Thyroid gland (tissue), 4 donors: ENCODE measurements around the gene NCKAP5. TPM values are rescaled to one million over a fixed set of nuclear protein-coding genes. Genes with fewer than 3 reads are reported as not detected.

Experiments
- DNase-seq, 2 donors: peaks; one replicate each; pipeline ENCODE4 v3.0.0-alpha.2; 2019
- H3K27ac ChIP-seq, 3 donors: fragments of 200-600 bp; sonication (generic); 1 replicate in 2 of 3; 2 replicates in 1 of 3; pipeline ENCODE4 v1.5.1; 2016 to 2019; ENCODE audit warnings: mild to moderate bottlenecking in 1 of 3, moderate library complexity in 1 of 3
- H3K27me3 ChIP-seq: fragments of 200-600 bp; sonication (generic); one replicate; pipeline ENCODE4 v1.5.1; 2019
- H3K36me3 ChIP-seq, 2 donors: fragments of 200-600 bp; sonication (generic); one replicate each; pipeline ENCODE4 v1.5.1; 2016 to 2019
- H3K4me1 ChIP-seq, 2 donors: fragments of 200-600 bp; sonication (generic); one replicate each; pipeline ENCODE4 v1.5.1; 2017 to 2019
- H3K4me3 ChIP-seq, 3 donors: fragments of 200-600 bp; sonication (generic); replicated peaks in 1 of 3; 1 replicate in 2 of 3; 2 replicates in 1 of 3; pipeline ENCODE4 v1.5.1; 2016; ENCODE audit warnings: mild to moderate bottlenecking in 1 of 3
- H3K9me3 ChIP-seq: fragments of 200-600 bp; sonication (generic); one replicate; pipeline ENCODE4 v1.5.1; 2017
- CTCF ChIP-seq, 6 experiments: fragments of 200-600 bp in 3 of 6; fragments of 450-650 bp in 3 of 6; sonication (generic) in 3 of 6; IDR thresholded peaks; one replicate each; pipeline ENCODE4 v1.5.1; 2016 to 2019; ENCODE audit warnings: antibody characterized with exemption in 6 of 6, mild to moderate bottlenecking in 2 of 6, inconsistent platforms in 1 of 6, moderate library complexity in 1 of 6
- POLR2A ChIP-seq, 2 donors: fragments of 450-650 bp; IDR thresholded peaks; one replicate each; pipeline ENCODE4 v1.6.1; 2017; ENCODE audit warnings: antibody characterized with exemption in 2 of 2, mild to moderate bottlenecking in 2 of 2, moderate library complexity in 1 of 2
- WGBS, 2 donors: methylation state at CpG; one replicate each; pipeline ENCODE4 v1.1.5; 2017; 5-methylcytosine and 5-hydroxymethylcytosine counted together
- intact Hi-C: fragments of 100-400 bp; cut with DNase I; formaldehyde crosslinking; loops from one replicate; pipeline ENCODE4 v1.15.1; 2023
- total RNA-seq, 4 donors: library from RNA; depleted of rRNA; stranded (reverse); fragments of >200 nt; gene quantifications; one replicate each; pipeline ENCODE4 v1.2.3, GENCODE V29; 2016

NCKAP5 gene
- total RNA-seq, 4 donors from 2014 or later: 0.45 to 1.2 (median 0.76) TPM

- no peaks in the 10 kb centered on the region for H3K4me1 ChIP-seq
- H3K36me3 ChIP-seq: no peaks in the 10 kb centered on the region
- H3K9me3 ChIP-seq: no peaks in the 10 kb centered on the region
- DNase-seq: no peak
- intact Hi-C loops: no loop called here
- no peak for TF ChIP-seq POLR2A (IDR thresholded peaks at IDR 0.05)
- TF ChIP-seq CTCF (IDR thresholded peaks at IDR 0.05): no peak
- no peak overlapping the region for H3K4me3 ChIP-seq
- WGBS, 2 donors: 85 to 86% methylated on average over 1 of the region's 1 CpG
- no peaks in the 10 kb centered on the region for H3K27me3 ChIP-seq
- H3K27ac ChIP-seq: no peak overlapping the region
Measured at GRCh38 chr2:132881546-132881945, 686.7 kb downstream of the NCKAP5 start.

- H3K4me3 ChIP-seq: no peak overlapping the region
- intact Hi-C loops: no loop called here
- H3K27me3 ChIP-seq: no peaks in the 10 kb centered on the region
- no peaks in the 10 kb centered on the region for H3K36me3 ChIP-seq
- TF ChIP-seq POLR2A (IDR thresholded peaks at IDR 0.05) (no peak), CTCF (IDR thresholded peaks at IDR 0.05) (no peak)
- H3K9me3 ChIP-seq: no peaks in the 10 kb centered on the region
- H3K4me1 ChIP-seq: no peaks in the 10 kb centered on the region
- no peak for DNase-seq
- 92 to 93% methylated on average over 9 of the region's 9 CpGs for WGBS, 2 donors
- no peak overlapping the region for H3K27ac ChIP-seq
Measured at GRCh38 chr2:132877923-132878322, 690.3 kb downstream of the NCKAP5 start.

DNA sequence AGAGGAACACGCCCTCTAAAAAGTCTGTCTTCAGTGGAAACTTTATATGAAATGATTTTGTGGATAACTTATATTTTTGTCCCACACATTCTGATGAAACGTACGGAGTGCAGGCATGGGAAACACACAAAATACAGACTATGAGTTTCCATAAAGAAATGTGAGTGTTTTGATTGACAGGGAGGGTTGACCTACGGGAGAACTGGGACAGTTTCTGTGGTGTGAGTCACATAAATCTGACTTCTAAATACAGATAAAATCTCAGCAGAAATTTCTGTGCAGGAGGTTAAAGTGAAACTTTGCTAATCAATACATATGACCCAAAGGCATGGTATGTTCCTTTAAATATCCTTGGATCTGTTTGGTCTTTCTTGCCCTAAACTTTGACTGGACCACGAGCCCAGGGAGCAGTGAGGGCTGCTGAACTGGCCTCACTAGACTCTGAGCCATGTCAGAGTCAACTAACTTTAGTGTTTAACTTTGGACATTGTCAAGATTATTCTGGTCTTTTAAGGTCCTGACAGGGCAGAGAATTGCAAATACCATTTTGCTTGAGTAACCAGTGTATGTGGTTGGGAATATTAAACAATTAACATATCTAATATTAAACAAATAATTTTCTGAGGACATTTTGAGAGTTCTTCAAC lies 691.4 kb downstream of the NCKAP5 start:
- WGBS, 2 donors: 78 to 85% methylated on average over 5 of the region's 5 CpGs
- no peaks in the 10 kb centered on the region for H3K9me3 ChIP-seq

DNA sequence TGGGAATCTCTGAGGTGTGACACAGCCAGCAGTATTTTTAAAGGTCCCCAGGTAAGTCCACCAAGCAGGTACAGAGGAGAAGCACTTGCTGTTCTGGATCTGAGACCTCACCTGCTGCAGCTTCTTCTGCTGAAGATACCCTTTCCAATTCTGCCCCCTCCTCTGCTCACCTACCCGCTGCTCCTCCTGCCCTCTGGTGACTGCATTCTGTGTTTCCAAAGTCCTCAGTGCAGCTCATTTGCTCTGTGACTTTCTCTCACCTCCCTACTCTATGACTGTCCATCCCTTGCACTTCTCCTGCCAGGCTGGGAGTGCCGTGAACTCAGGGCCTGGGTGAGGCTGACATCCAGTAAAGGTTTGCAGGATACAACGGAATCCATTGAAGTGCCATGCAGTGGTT lies 693.1 kb downstream of the NCKAP5 start:
- Histone ChIP-seq H3K9me3 (no peaks in the 10 kb centered on the region), H3K36me3 (no peaks in the 10 kb centered on the region), H3K4me1 (no peaks in the 10 kb centered on the region), H3K4me3 (no peak overlapping the region), H3K27me3 (no peaks in the 10 kb centered on the region), H3K27ac (no peak overlapping the region)
- DNase-seq: no peak
- intact Hi-C loops: no loop called here
- TF ChIP-seq CTCF (IDR thresholded peaks at IDR 0.05) (no peak), POLR2A (IDR thresholded peaks at IDR 0.05) (no peak)
- 81 to 89% methylated on average over 3 of the region's 3 CpGs for WGBS, 2 donors

More for the DNA sequence above, 691.4 kb downstream of the NCKAP5 start:
- intact Hi-C loops: no loop called here
- H3K27me3 ChIP-seq: no peaks in the 10 kb centered on the region
- H3K4me3 ChIP-seq: no peak overlapping the region
- H3K27ac ChIP-seq: no peak overlapping the region
- no peak for DNase-seq
- no peak for TF ChIP-seq CTCF (IDR thresholded peaks at IDR 0.05)
- TF ChIP-seq POLR2A (IDR thresholded peaks at IDR 0.05): no peak
- no peaks in the 10 kb centered on the region for H3K36me3 ChIP-seq
- H3K4me1 ChIP-seq: no peaks in the 10 kb centered on the region

DNA sequence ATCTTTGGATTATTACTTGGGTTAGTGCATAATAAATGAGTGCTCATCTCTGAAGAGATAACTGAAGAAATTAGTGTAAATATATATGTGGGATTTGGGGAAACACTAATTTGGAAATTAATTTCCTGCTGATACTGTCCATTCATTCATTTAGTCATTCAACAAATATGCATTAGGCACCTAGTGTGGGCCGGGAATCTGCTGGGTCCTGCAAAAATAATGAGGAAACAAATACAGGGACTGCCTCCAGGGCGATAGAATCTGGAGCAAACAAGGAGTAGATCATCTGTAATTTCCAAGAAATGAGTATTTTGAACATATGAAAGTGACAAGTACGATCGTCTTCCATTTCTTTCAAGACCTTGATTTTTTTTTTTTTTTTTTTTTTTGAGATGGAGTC lies 694.5 kb downstream of the NCKAP5 start:
- H3K4me1 ChIP-seq: no peaks in the 10 kb centered on the region
- H3K4me3 ChIP-seq: no peak overlapping the region
- no peaks in the 10 kb centered on the region for H3K9me3 ChIP-seq
- no peak overlapping the region for H3K27ac ChIP-seq
- H3K36me3 ChIP-seq: no peaks in the 10 kb centered on the region
- DNase-seq: no peak
- no peaks in the 10 kb centered on the region for H3K27me3 ChIP-seq
- intact Hi-C loops: no loop called here
- WGBS, 2 donors: 90 to 94% methylated on average over 4 of the region's 4 CpGs
- TF ChIP-seq POLR2A (IDR thresholded peaks at IDR 0.05) (no peak), CTCF (IDR thresholded peaks at IDR 0.05) (no peak)
